ENCODE data around the gene IGLL5.
"Not testable (repeated sequence)": the region's sequence is repeated elsewhere in the genome, so short reads cannot be mapped to it uniquely, and the experiment has no call there.

IGLL5 gene

DNA sequence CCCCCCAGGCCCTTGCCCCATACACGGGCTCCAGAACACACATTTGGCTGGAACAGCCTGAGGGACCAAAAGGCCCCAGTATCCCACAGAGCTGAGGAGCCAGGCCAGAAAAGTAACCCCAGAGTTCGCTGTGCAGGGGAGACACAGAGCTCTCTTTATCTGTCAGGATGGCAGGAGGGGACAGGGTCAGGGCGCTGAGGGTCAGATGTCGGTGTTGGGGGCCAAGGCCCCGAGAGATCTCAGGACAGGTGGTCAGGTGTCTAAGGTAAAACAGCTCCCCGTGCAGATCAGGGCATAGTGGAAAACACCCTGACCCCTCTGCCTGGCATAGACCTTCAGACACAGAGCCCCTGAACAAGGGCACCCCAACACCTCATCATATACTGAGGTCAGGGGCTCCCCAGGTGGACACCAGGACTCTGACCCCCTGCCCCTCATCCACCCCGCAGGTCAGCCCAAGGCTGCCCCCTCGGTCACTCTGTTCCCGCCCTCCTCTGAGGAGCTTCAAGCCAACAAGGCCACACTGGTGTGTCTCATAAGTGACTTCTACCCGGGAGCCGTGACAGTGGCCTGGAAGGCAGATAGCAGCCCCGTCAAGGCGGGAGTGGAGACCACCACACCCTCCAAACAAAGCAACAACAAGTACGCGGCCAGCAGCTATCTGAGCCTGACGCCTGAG is 13.1 kb downstream of the IGLL5 start:
- DNase-seq (ENCODE audit: low read depth in 2 of 2) = not testable (repeated sequence)

DNA sequence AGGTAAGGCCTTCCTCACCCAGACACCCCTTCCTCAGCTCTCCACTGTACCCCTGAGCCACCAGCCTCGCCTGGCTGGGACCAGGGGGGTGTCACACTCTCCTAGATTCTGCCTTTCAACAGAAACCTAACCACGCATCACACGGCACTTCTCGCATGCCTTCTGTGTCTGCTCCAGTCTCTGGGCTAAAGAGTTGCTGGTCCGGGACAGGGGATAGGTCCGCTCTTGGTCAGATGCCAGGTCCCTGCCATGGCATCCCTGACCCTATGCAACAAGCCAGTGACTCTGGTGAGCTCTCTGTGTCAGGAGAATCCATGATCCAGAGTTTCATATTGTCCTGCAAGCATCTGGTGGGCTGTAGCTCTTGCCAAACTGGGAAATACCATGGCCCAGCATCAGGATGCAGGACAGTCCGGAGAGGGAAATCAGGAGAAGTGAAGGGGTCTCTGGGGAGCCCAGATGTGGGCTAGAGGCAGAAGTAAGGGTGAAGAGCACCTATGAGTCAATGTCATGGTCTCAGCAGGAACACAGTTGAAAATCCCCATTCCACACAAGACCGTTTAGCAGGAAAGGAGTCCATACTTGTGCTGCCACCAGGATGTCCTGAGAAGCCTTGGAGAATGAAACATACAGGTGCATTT is 14.1 kb downstream of the IGLL5 start:
- DNase-seq (ENCODE audit: low read depth in 2 of 2) = no peak

DNA sequence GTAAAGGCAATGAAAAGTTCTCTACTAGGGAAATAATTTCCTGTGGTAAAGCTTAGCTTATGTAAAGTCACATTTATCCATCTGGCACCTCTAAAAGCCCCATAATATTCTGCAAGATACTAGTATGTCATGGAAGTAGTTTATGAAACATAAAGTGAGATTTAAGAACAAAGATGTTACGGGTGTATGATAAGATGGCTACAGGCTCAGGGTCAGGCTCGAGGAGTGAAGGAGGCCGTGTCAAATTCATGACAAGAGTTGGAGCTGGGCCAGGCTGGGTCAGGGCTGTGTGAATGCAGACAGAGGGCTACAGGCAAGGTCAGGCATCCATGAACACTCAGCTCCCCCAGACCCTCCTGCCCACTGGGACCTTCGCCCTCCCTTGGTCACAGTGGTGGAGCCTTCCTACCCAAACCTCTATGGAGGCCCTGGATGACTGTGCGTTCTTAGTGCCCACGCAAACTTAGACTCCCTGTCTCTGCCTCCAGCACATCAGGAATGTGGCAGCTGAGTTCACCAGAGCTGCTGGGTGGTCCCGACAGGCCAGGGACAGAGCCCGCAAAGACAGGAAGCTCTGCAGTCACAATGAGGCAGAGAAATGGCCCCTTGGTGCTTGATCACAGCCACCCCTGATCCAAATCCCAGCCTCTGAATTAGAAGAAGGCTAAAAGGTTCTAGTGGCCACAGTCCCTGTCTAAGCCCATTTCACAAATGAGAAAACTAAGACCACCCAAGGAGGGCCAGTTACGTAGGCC is 14.8 kb downstream of the IGLL5 start:
- DNase-seq (ENCODE audit: low read depth in 2 of 2) = no peak

DNA sequence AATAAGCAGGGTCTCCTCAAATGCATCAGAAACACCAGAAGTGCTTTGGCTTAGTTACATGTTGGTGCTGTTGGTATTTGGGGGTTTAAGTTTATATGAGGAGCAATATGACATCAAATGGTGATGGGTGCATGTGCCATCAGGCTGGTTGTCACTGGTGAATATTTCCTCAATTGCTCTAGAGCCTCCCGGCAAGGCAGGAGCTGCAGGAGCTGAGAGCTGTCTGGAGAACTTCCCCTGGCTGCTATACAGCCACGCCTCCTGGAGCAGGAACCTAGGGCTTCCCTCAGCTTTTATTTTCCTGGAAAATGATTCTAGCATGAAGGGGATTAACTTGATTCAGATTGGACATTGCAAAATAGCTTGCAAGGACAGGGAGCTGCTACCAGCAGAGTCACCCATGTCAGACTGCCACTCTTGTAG is 15.8 kb downstream of the IGLL5 start:
- DNase-seq (ENCODE audit: low read depth in 2 of 2) = no peak

DNA sequence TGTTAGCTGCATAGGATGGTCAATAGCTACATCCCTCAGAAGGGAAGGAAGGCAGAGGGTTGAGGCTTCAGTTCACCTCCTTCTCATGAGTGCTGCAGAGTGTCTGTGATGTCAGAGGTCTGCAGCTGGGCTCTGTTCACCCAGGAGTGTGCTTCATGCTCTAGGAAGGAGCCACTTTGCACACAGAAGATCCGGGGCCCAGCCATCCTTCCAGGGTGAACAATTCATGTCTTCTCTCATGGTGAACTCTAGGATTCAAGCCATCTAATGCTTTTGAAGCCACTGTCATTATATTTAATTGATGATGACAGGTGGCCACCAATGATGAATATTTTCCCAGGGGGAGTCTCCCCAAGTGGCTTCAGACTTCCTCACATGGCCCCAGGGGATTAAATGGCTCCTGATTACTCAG is 16.2 kb downstream of the IGLL5 start:
- DNase-seq (ENCODE audit: low read depth in 2 of 2) = not testable (repeated sequence)

DNA sequence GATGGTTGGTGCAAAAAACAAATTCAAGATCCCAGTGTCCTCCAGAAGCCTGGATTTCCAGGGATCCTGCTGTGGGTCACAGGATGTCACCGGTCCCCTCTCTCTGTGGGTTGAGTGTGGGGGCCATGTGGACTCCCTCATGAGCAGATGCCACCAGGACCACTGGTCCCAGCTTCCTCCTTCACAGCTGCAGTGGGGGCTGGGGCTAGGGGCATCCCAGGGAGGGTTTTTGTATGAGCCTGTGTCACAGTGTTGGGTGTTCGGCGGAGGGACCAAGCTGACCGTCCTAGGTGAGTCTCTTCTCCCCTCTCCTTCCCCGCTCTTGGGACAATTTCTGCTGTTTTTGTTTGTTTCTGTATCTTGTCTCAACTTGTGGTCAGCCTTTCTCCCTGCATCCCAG is 17.1 kb downstream of the IGLL5 start:
- DNase-seq (ENCODE audit: low read depth in 2 of 2) = not testable (repeated sequence)

DNA sequence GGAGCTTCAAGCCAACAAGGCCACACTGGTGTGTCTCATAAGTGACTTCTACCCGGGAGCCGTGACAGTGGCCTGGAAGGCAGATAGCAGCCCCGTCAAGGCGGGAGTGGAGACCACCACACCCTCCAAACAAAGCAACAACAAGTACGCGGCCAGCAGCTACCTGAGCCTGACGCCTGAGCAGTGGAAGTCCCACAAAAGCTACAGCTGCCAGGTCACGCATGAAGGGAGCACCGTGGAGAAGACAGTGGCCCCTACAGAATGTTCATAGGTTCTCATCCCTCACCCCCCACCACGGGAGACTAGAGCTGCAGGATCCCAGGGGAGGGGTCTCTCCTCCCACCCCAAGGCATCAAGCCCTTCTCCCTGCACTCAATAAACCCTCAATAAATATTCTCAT is 18.8 kb downstream of the IGLL5 start:
- not testable (repeated sequence) for DNase-seq (ENCODE audit: low read depth in 2 of 2)

DNA sequence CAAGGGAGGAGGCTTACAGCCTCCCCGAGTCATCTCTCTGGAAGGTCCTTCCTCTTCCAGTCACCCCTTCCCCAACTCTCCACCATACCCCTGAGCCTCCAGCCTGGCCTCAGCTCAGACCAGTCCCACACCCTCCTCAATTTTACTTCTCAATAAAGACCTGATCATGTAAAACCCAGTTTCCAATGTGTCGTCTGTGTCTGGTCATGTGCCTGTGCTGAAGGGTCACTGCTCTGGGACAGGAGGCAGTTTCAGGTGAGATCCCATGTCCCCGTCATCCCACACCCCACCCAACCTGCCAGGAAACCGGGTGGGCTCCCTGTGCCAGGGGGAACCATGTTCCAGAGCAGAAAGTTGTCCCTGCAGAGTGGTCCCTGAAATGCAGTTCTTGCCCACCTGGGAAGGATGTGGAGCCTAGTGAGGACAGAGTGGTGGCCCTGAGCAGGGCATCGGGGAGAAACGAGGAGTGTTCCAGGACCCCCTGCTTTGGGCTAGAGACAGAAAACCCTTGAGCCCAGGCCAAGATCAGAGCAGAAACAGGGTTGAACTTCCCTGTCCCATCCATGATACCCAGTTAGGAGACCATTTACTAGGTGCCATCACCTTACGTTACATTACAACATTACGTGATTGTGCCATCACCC is 19.4 kb downstream of the IGLL5 start:
- DNase-seq (ENCODE audit: low read depth in 2 of 2) = no peak

DNA sequence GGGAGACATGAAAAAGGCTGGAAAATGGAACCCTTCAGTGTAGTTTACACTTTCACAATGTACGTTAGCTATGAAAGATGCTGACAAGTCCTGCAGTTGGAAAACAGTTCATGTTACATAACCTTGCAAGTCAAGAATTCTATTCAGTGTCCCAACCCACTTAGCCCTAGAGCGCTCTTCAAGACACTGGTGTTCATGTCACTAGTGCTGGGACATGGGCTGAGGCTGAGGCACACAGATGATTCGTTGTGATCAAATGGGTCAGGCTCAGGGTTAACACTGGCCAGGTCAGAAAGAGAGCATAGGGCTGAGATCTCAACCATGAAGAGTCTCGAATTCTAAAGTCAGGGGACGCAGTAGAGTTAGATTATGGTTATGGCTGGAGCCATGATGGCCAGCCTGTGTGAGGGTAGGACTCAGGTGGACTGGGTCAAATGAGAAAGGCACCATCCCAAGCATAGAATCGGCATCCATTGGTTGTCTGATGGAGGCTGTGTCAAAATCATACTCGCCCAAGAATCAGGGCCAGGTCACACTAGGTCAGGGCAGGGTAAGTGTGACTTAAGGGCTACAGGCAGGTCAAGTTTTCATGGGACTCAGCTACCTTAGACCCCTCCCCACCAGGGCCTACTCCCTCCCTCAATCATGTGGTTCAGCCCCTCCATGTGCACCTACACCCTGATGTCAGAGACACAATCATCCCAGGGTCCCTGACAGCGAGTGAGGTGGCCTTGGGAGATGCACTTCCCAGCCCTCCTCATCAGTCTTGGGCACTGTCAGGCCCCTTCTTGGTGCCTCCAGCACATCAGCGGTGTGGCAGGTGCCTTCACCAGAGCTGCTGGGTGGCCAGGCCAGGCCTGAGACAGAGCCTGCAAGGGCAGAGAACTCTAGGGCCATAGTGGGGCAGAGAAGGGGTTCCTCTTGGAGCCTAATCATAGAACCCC is 20.2 kb downstream of the IGLL5 start:
- no peak for DNase-seq (ENCODE audit: low read depth in 2 of 2)

DNA sequence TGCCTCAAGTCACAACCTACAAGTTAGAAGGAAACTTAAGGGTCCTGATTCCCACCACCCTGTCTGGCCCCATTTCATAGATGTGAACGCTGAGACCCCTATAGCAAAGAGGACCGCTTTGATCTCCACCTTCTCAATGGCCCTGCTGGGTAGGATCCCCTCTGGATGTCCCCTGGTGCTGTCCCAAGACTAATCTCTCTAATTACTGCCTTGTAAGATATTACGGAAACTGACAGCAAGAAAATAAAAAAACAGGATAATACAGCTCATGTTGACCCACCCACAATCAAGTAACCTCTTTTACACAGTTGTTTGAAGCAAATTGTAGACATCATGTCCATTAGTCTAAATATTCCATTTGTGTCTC is 20.9 kb downstream of the IGLL5 start:
- no peak for DNase-seq (ENCODE audit: low read depth in 2 of 2)

DNA sequence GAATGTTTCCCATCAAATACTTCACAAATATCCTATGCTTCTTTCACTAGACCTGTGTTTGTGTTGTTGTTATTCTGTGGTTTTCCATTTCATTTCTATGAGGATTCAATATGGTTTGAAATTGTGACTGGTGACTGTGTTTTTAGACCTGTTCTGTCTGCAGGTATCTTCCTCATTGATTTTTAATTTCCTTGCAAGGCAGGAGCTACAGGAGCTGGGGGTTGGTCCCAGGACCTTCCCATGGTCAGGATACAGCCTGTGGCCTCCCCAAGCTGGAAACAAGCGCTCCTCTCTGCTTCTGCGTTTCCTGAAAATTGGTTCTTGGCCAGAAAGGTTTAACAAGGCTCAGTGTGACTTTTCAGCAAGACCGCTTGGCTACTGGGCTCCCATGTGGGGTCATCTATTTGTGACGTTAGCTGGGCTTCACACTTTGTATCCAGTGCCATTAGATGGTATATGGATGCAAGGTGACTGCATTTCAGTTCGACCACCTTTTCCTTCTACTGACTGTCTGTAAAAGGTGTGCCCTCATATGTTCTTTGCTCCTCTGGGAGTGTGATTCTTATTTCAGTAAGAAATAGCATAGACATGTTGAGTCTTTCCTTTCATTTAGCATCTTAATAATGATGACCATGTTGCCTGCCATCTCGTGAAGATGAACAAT is 21.5 kb downstream of the IGLL5 start:
- no peak for DNase-seq (ENCODE audit: low read depth in 2 of 2)

DNA sequence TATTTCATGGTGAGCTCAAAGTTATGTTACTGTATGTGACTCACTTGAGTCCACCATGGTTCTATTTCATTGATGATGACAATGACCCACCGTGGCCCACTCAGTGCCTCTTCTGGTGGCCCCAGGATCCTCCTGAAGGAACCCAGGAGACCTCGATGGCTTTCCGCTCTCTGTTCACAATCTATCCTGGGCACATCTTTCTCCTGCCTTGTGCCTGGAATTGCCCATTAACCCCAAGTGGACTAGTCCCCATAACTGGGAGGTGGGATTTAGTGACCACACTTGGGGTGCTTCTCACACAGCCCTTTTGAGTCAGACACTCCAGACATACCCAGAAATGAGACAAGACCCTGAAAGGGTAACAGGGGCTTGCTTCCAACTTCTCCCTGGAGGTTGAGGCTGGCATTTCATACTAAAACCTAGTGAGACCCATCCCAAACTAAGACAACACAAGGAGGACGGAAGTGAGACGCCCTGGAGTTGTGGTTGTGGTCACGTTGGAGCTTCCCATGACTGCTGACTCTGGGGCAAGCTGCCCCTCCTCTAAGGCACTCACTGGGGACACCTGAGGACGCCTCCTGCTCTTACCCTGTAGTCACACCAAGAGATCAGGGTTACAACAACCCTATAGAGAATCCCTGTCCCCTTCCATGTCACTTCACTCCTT is 22.1 kb downstream of the IGLL5 start:
- no peak for DNase-seq (ENCODE audit: low read depth in 2 of 2)

DNA sequence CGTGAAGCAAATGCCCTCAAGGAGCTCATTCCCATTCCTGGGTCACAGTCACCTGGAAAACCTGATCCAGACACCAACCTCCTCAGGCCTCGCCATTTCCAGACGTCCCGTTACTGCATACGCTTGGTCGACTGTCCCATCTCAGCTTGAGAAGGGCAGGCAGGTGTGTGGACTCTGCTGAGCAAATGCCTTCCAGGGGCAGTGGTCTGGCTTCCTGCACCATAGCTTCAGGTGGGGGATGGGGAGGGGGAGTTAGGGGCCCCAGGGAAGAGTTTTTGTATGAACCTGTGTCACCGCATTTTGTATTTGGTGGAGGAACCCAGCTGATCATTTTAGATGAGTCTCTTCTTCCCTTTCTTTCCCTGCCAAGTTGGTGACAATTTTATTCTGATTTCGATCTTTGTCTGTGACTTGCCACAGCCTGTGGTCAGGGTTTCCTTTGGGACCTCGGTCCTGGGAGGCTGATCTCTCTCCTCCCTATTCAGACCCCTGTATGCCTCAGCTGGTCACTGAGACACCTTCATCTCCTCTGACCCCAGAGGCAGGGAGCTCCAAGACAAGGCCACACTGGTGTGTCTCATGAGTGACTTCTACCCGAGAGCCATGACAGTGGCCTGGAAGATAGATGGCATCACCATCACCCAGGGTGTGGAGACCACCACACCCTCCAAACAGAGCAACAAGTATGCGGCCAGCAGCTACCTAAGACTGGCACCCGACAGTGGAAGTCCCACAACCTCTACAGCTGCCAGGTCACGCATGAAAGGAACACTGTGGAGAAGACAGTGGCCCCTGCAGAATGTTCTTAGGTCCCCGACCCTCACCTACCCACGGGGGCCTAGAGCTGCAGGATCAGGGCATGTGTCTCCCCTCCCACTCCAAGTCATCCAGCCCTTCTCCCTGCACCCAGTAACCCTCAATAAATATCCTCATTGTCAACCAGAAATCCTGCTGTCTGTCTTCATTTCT is 22.9 kb downstream of the IGLL5 start:
- DNase-seq (ENCODE audit: low read depth in 2 of 2) = no peak

DNA sequence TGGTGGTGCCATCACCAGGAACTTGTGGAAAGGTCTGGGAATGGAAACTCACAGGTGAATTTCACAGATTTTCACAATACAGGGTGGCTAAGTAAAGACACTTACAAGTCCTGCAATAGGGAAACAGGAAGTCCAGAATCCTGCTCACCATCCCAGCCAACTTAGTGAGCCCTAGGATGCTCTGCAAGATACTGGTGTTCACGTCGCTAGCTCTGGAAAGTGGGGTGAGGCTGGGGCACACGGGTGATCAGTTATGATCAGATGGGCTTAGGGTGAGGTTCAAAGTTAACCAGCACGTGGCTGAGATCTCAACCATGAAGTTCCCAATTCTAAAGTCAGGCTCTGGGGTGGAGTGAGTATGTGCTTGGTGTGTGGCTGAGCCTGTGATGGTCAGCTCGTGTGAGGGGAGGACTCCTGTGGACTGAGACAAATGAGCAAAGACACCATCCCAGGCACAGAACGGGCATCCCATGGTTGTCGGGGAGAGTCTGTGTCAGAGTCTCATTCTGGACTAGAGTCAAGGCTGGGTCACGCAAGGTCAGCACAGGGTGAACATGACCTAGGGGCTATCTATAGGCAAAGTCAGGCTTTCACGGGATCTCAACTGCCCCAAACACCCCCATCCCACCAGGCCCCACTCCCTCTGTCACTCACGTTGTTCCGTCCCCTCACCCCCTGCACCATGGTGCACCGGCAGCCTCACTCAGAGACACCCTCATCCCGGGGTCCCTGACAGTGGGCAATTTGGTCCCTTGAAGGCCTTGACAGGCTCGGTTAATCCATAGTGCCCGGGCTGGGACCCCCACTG is 23.9 kb downstream of the IGLL5 start:
- DNase-seq (ENCODE audit: low read depth in 2 of 2) = no peak

DNA sequence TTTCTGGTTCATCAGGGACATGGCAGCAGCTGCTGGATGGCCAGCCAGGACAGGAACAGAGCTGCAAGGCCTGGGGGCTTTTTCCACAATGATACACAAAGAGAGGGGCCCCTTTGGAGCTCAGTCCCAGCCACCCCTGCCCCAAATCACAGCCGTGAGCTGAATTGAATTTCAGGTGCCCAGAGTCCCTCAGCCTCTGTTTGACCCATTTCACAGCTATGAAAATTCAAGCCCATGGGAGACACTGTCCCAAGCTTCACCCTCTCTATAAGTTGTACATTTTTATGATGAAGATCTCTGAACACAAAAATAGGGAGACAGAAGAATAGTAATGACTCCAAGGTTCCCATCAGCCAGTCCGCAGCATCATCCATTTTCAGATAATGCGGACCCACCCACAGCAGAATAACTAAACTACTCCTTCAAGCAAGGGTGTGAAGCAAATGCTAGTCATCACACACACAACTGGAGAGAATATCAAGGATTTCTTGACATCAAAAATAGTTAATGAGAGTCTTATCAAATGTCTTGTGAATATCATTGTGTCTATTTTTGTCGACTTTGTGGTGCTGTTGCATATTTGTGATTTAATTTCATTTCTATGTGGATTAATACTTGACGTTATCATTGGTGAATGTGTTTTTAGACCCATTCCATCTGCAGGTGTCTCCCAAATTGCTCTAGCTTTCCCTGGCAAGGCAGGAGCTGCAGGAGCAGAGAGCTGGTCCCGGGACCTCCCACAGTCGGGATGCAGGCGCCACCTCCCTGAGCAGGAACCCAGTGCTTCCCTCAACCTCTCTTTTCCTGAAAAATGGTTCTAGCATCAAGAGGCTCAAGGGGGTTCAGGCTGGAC is 24.7 kb downstream of the IGLL5 start:
- DNase-seq (ENCODE audit: low read depth in 2 of 2) = no peak

DNA sequence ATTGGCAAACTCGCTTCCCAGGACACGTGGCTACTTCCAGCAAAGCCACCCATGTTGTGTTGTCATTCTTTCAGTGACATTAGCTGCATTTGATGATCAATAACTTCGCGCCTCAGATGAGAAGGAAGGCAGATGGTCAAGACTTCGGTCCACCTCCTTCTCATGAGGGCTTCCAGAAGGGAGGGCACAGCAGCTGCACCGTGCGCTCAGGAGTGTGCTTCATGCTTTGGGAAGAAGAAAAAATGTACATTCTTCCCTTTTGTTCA is 25.3 kb downstream of the IGLL5 start:
- DNase-seq (ENCODE audit: low read depth in 2 of 2) = no peak

DNA sequence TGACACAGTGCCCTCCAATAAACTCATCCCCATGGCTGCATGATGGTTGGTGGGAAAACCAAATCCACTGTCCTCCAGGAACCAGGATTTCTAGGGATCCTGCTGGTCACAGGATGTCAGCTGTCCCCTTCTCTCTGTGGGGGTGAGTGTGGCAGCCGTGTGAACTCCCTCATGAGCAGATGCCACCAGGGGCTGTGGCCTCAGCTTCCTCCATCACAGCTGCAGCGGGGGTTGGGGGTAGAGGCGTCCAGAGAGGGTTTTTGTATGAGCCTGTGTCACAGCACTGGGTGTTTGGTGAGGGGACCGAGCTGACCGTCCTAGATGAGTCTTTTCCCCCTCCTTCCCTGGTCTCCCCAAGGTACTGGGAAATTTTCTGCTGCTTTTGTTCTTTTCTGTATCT is 26.4 kb downstream of the IGLL5 start:
- DNase-seq (ENCODE audit: low read depth in 2 of 2) = no peak

All from activated CD8-positive, alpha-beta memory T cell treated with anti-CD3 and anti-CD28 coated beads for 4 hours (primary cell).